Neural progenitor cell (in vitro differentiated cells): Measurements from ENCODE around the gene RAB6B.

ENCODE experiments used
- EZH2phosphoT487 ChIP-seq: fragments of 200-600 bp; sonication (generic); IDR thresholded peaks from 2 replicates; pipeline ENCODE4 v1.6.1; 2017; ENCODE audit warnings: antibody characterized with exemption
- TF ChIP-seq, protein P1 (sequence below): fragments of 200-600 bp; sonication (generic); IDR thresholded peaks from 2 replicates; pipeline ENCODE4 v1.5.1; 2017; ENCODE audit warnings: antibody characterized with exemption, mild to moderate bottlenecking

DNA sequence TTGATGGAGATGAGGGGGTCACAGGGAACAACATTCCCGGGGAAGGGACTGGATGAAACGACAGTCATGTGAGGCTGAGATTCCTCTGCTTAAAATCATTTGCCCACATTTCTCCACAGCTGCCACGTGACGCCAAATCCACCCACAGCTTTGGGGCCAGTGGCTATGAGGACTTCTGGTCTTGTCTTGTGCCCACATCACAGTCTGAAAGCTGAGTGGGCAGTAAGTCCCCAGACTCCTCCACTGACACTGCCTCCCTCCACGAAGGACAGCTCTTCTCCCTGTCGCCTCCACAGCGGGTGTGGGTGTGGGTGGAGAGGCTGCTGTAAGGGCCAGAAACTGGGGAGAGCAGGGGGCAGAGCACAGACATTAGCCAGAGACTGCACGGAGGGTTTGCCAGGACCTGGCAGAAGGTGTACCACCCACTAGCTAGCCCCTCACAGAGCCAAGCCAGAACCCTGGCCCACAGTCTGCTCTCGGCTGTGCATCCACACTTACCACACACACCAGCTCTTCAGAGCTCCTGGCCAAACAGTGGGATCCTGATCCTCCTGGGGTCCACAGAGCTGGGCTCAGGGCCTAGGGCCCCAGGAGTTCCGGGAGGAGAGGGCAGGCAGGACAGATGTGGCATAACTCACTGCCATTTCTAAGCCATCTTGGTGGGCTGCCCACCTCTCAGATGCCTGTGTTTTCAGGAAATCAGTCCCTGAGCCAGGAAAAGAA is 24.2 kb downstream of the RAB6B start:
- TF ChIP-seq, protein P1, sequence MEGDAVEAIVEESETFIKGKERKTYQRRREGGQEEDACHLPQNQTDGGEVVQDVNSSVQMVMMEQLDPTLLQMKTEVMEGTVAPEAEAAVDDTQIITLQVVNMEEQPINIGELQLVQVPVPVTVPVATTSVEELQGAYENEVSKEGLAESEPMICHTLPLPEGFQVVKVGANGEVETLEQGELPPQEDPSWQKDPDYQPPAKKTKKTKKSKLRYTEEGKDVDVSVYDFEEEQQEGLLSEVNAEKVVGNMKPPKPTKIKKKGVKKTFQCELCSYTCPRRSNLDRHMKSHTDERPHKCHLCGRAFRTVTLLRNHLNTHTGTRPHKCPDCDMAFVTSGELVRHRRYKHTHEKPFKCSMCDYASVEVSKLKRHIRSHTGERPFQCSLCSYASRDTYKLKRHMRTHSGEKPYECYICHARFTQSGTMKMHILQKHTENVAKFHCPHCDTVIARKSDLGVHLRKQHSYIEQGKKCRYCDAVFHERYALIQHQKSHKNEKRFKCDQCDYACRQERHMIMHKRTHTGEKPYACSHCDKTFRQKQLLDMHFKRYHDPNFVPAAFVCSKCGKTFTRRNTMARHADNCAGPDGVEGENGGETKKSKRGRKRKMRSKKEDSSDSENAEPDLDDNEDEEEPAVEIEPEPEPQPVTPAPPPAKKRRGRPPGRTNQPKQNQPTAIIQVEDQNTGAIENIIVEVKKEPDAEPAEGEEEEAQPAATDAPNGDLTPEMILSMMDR = no peak
- TF ChIP-seq EZH2phosphoT487 = no peak
